Mammary epithelial cell (primary cell): ENCODE measurements around the gene MEGF10.

Experiments used
- CTCF ChIP-seq, 2 donors: IDR thresholded peaks in 1 of 2; conservative IDR thresholded peaks in 1 of 2; 2 replicates each; pipeline ENCODE4 v1.5.1; 2011 to 2012; ENCODE audit warnings: inconsistent platforms in 2 of 2, low read length in 2 of 2, mild to moderate bottlenecking in 2 of 2, control low read depth in 1 of 2, low read depth in 1 of 2; ENCODE audit not compliant: insufficient read depth in 1 of 2; ENCODE audit errors: extremely low read depth in 1 of 2
- EZH2 ChIP-seq: IDR thresholded peaks from 2 replicates; pipeline ENCODE4 v1.6.1; 2012; ENCODE audit warnings: low read length, inconsistent platforms, borderline replicate concordance

GRCh38 chr5:127421471-127421870, 130.9 kb downstream of the MEGF10 start:
- TF ChIP-seq CTCF (conservative IDR thresholded peaks at IDR 0.05 in 1 of 2, IDR thresholded peaks at IDR 0.05 in 1 of 2; ENCODE audit: extremely low read depth in 1 of 2, insufficient read depth in 1 of 2, low read depth in 1 of 2, low read length in 2 of 2) (no peak), EZH2 (no peak)
